Activated T-helper 1 cell treated with anti-CD3 and anti-CD28 coated beads, Interleukin-2, amount 50 U/mL, for 16 hours (primary cell): ENCODE measurements around the gene GUK1.
"Not testable (repeated sequence)": the region's sequence is repeated elsewhere in the genome, so short reads cannot be mapped to it uniquely, and the experiment has no call there.

Experiments used
- DNase-seq, 2 donors: peaks; one replicate each; pipeline ENCODE4 v3.0.0-alpha.2; 2020; ENCODE audit warnings: low read depth in 1 of 2, low spot score in 1 of 2

Gene GUK1

GRCh38 chr1:228104526-228105269 is 35.4 kb upstream of the GUK1 start:
- no peak for DNase-seq

GRCh38 chr1:228105270-228105995 is 34.6 kb upstream of the GUK1 start:
- DNase-seq: no peak

- no peak for DNase-seq
Measured at GRCh38 chr1:228105996-228106799, 33.9 kb upstream of the GUK1 start.

GRCh38 chr1:228106800-228107054 is 33.4 kb upstream of the GUK1 start:
- DNase-seq: no peak

- DNase-seq: no peak
Measured at GRCh38 chr1:228107636-228108035, 32.4 kb upstream of the GUK1 start.

GRCh38 chr1:228108055-228108690 is 31.9 kb upstream of the GUK1 start:
- no peak for DNase-seq

GRCh38 chr1:228108742-228109072 is 31.4 kb upstream of the GUK1 start:
- no peak for DNase-seq

GRCh38 chr1:228109073-228109961 is 30.8 kb upstream of the GUK1 start, which contains the start of gene MRPL55:
Gene MRPL55 (minus strand): TSS chr1:228109299. CDS start chr1:228108260, 1,039 bp downstream.
- DNase-seq: peak; percentile 99

GRCh38 chr1:228109962-228110488 is 30.1 kb upstream of the GUK1 start:
- no peak for DNase-seq

- no peak for DNase-seq
Measured at GRCh38 chr1:228110556-228110955, 29.5 kb upstream of the GUK1 start.

GRCh38 chr1:228111315-228111714 is 28.8 kb upstream of the GUK1 start:
- not testable (repeated sequence) for DNase-seq

- no peak for DNase-seq
Measured at GRCh38 chr1:228112167-228112566, 27.9 kb upstream of the GUK1 start.

- DNase-seq: no peak
Measured at GRCh38 chr1:228112617-228113016, 27.5 kb upstream of the GUK1 start.

GRCh38 chr1:228114827-228115226 is 25.3 kb upstream of the GUK1 start:
- DNase-seq: no peak

GRCh38 chr1:228117335-228117734 is 22.7 kb upstream of the GUK1 start:
- DNase-seq: no peak

- no peak for DNase-seq
Measured at GRCh38 chr1:228118040-228118439, 22.0 kb upstream of the GUK1 start.

- DNase-seq: no peak
Measured at GRCh38 chr1:228120351-228120750, 19.7 kb upstream of the GUK1 start.

- no peak for DNase-seq
Measured at GRCh38 chr1:228120857-228121489, 19.1 kb upstream of the GUK1 start.

GRCh38 chr1:228122921-228123441 is 17.1 kb upstream of the GUK1 start:
- no peak for DNase-seq

GRCh38 chr1:228123505-228123904 is 16.6 kb upstream of the GUK1 start:
- no peak for DNase-seq
